OCI-LY3 (cell line): ENCODE data around the gene EEA1.

Source experiments
- H2AFZ ChIP-seq: fragments of 200-600, 300-600 bp; shearing (Covaris generic); 2 replicates; pipeline ENCODE4 v1.6.0; 2014; ENCODE audit warnings: antibody characterized with exemption, low read depth, low read length
- H3K27ac ChIP-seq: fragments of 200-600, 300-600 bp; sonication (generic); 2 replicates; pipeline ENCODE4 v1.5.1; 2014; ENCODE audit warnings: mild to moderate bottlenecking, low read length, moderate library complexity, mixed read lengths
- H3K27me3 ChIP-seq: fragments of 200-600, 300-600 bp; sonication (generic); 2 replicates; pipeline ENCODE4 v1.6.1; 2014; ENCODE audit warnings: low read depth, low read length, mixed read lengths
- H3K36me3 ChIP-seq: fragments of 200-600, 300-600 bp; sonication (generic); replicated peaks from 2 replicates; pipeline ENCODE3; 2014; ENCODE audit warnings: low read depth, low read length, mixed read lengths
- H3K4me1 ChIP-seq: fragments of 300-600, 200-600 bp; sonication (generic); 2 replicates; pipeline ENCODE4 v1.6.1; 2014; ENCODE audit warnings: low read length, mixed read lengths
- H3K4me2 ChIP-seq: fragments of 200-600, 300-600 bp; sonication (generic); 2 replicates; pipeline ENCODE4 v1.6.1; 2014; ENCODE audit warnings: low read length, mixed read lengths
- H3K4me3 ChIP-seq: fragments of 300-600, 200-600 bp; sonication (generic); 2 replicates; pipeline ENCODE4 v1.5.1; 2014; ENCODE audit warnings: antibody characterized with exemption, mild to moderate bottlenecking, low read length, moderate library complexity
- H3K79me2 ChIP-seq: fragments of 300-600, 200-600 bp; shearing (Covaris generic); 2 replicates; pipeline ENCODE4 v1.6.1; 2014; ENCODE audit warnings: mild to moderate bottlenecking, low read length, mixed read lengths
- H3K9ac ChIP-seq: fragments of 300-600, 200-600 bp; shearing (Covaris generic); 2 replicates; pipeline ENCODE4 v1.6.0; 2014; ENCODE audit warnings: mild to moderate bottlenecking, low read length, moderate library complexity
- H3K9me3 ChIP-seq: fragments of 200-600, 300-600 bp; shearing (Covaris generic); 2 replicates; pipeline ENCODE4 v1.6.1; 2014; ENCODE audit warnings: low read length, mixed read lengths; ENCODE audit not compliant: insufficient read depth
- H4K20me1 ChIP-seq: fragments of 200-600, 300-600 bp; sonication (generic); 2 replicates; pipeline ENCODE4 v1.6.1; 2016; ENCODE audit warnings: low read length, mixed read lengths; ENCODE audit not compliant: insufficient read depth
- CTCF ChIP-seq: fragments of 200-600, 300-600 bp; sonication (generic); IDR thresholded peaks from 2 replicates; pipeline ENCODE4 v1.5.1; 2014; ENCODE audit warnings: antibody characterized with exemption, low read length, low read depth
- EZH2phosphoT487 ChIP-seq: fragments of 200-600 bp; shearing (Covaris generic); IDR thresholded peaks from 2 replicates; pipeline ENCODE4 v1.6.1; 2018; ENCODE audit warnings: antibody characterized with exemption, mixed run types, low read depth

Gene EEA1

GRCh38 chr12:92876496-92876895 lies 52.6 kb downstream of the EEA1 start:
- Histone ChIP-seq H3K9me3 (no peaks in the 10 kb centered on the region), H3K4me1 (peaks cover 6% of the 10 kb centered on the region), H4K20me1 (no peaks in the 10 kb centered on the region), H2AFZ (no peak overlapping the region), H3K4me2 (no peak overlapping the region), H3K79me2 (no peaks in the 10 kb centered on the region), H3K36me3 (peaks cover 11% of the 10 kb centered on the region), H3K27ac (no peak overlapping the region), H3K4me3 (no peak overlapping the region), H3K9ac (no peak overlapping the region), H3K27me3 (no peaks in the 10 kb centered on the region)
- no peak for TF ChIP-seq CTCF
- no peak for TF ChIP-seq EZH2phosphoT487

GRCh38 chr12:92871116-92871515 lies 58.0 kb downstream of the EEA1 start:
- TF ChIP-seq EZH2phosphoT487 = no peak
- TF ChIP-seq CTCF = no peak
- Histone ChIP-seq H3K4me3 (no peak overlapping the region), H3K36me3 (no peaks in the 10 kb centered on the region), H4K20me1 (0 out of 2 replicates have a peak, but pooled peaks cover 3% of the 10 kb centered on the region), H2AFZ (no peak overlapping the region), H3K27me3 (no peaks in the 10 kb centered on the region), H3K4me2 (0 out of 2 replicates have a peak overlapping the region, but pooled peaks have one; percentile 15), H3K4me1 (peaks cover 8% of the 10 kb centered on the region; the same call in 1 of the 2 replicates), H3K79me2 (no peaks in the 10 kb centered on the region), H3K27ac (no peak overlapping the region), H3K9ac (no peak overlapping the region), H3K9me3 (no peaks in the 10 kb centered on the region)

GRCh38 chr12:92866418-92866817 lies 62.7 kb downstream of the EEA1 start:
- Histone ChIP-seq H3K4me3 (no peak overlapping the region), H3K4me1 (peaks cover 8% of the 10 kb centered on the region; the same call in 1 of the 2 replicates), H3K27me3 (no peaks in the 10 kb centered on the region), H3K36me3 (peaks cover 2% of the 10 kb centered on the region), H4K20me1 (0 out of 2 replicates have a peak, but pooled peaks cover 3% of the 10 kb centered on the region), H3K27ac (no peak overlapping the region), H3K79me2 (no peaks in the 10 kb centered on the region), H3K9me3 (no peaks in the 10 kb centered on the region), H3K9ac (no peak overlapping the region), H2AFZ (no peak overlapping the region), H3K4me2 (no peak overlapping the region)
- TF ChIP-seq EZH2phosphoT487 (no peak), CTCF (no peak)

DNA sequence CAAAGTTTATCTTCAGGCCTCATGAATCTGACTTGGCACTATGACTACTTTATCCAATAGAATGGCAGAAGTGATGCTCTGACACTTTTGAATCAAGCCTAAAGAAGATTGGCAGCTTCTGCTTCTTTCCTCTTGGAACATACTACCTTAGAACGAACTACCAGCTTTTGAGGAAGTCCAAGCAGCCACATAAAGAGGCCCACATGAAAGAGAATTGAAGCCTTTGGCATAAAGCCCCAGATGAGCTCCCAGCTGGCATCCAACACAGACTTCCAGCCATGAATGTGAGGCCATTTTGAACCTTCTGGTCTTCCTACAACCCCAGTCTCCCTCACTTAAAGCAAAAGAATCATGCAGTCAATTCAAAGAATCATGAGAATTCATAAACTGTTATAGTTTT lies 65.8 kb downstream of the EEA1 start:
- H3K36me3 ChIP-seq = peaks cover 3% of the 10 kb centered on the region
- no peak overlapping the region for H3K4me3 ChIP-seq
- H4K20me1 ChIP-seq = 0 out of 2 replicates have a peak, but pooled peaks cover 2% of the 10 kb centered on the region
- no peaks in the 10 kb centered on the region for H3K9me3 ChIP-seq
- no peak overlapping the region for H3K9ac ChIP-seq
- no peak overlapping the region for H3K27ac ChIP-seq
- no peaks in the 10 kb centered on the region for H3K27me3 ChIP-seq
- H2AFZ ChIP-seq = no peak overlapping the region
- peaks cover 5% of the 10 kb centered on the region; the same call in 1 of the 2 replicates for H3K4me1 ChIP-seq
- no peak for TF ChIP-seq EZH2phosphoT487
- no peak for TF ChIP-seq CTCF
- H3K79me2 ChIP-seq = no peaks in the 10 kb centered on the region
- no peak overlapping the region for H3K4me2 ChIP-seq
